Measurements from ENCODE around the gene COTL1. TPM values are rescaled to one million over a fixed set of nuclear protein-coding genes. Genes with fewer than 3 reads are reported as not detected.

COTL1 gene
- total RNA-seq, 1 experiment from 2014 or later, result 34.6 TPM

DNA sequence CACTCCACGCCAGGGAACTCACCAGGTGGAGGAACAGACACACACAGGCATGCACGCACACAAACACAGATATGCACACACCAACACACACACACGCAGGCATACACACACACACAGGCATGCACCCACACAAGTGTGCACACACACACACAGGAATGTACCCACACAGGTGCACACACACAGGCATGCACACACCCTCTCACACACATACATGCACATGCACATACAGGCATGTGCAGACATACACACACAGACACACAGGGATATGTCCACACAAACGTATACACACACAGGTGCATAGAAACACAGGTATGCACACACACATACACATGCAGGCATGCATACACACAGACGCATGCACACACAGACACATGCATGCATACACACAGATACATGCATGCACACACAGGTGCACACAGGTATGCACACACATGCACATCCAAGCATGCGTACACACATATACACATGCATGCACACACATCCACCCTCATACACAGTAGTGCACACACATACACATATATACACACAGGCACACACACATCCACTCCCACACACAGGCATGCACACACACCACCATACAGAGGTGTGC, 39.2 kb downstream of the COTL1 start:
- DNase-seq (ENCODE audit: extremely low read depth, low read depth), result no peak

DNA sequence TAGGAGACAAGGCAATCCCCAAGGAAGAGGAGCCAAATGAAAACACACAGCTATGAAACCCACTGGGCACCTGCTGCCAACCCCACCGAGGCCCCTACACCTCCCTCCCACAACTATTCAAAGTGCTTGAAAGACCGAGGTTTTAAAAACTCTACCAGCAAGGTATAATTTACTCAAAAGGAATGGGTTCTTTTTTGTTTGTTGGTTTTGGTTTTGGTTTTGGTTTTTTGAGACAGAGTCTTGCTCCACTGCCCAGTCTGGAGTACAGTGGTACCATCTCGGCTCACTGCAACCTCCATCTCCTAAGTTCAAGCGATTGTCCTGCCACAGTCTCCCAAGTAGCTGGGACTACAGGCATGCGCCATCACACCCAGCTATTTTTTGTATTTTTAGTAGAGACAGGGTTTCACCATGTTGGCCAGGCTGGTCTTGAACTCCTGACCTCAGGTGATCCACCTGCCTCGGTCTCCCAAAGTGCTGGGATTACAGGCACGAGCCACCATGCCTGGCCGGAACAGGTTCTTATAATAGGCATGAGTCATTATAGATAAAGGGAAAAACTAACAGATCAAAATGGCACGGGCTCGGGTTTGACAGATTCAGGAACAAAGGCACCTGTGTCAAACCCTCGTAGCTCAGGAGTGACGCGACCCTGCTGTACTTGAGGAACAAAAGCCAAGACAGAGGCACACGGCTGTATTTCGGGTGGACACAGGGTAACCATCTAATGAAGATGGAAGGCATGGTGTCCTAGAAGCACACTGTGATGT, 40.7 kb downstream of the COTL1 start:
- DNase-seq (ENCODE audit: extremely low read depth, low read depth), result no peak

DNA sequence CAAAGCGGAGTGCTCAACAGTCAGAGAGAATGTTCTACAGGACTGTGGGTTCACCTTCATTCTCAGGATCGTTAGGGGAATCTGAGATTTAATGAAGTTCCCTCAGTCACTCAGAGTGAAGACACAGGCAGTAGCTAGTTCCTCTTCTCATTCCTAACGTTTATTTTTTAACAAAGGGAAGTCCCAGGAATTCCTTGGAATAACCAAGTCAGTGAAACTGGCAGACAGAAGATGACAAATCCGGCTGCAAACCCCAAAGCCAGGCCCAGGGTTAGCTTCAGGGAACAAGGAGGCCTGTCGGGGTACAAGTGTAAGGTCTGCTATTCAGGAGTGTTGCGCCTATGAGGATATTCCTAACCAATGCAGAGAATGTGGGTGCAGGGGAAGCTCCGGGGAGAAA, 42.0 kb downstream of the COTL1 start:
- no peak for DNase-seq (ENCODE audit: extremely low read depth, low read depth)

DNA sequence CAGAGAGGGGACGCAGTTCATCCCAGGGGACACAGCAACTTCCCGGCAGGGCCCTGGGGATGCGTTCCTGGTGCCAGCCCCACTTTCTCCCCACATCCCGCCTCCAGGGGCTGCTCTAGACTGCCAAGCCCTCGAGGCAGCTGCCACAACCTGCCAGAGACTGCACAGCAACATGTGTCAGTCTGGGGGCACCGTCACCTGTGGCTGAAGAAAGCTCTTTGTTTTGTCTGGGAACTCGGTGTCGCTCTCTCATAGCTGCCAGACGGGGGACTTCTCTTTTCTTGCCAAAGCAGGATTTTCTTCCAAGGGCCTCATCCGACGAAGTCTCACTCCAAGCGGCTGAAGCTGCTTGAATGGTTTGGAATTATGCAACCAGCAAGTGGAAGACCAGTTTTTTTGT, 43.7 kb downstream of the COTL1 start:
- no peak for DNase-seq (ENCODE audit: extremely low read depth, low read depth)

DNA sequence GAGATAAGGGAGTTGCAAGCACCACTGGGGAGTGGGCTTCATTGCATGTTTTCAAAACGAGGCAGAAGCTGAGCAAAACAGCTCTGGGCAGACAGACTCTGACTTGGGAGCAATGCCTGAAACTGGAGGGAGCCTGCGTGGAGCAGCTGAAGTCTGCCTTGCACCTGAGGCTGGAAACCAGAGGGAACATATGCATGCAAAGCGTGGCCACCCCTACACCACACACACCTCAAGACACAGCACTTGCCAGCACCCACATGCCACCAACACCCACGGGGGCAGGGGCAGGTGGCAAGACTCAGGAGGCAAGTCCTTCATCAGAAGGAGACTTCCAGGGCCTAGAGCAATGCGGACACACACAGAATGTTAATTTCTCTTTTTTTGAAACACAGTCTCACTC, 45.8 kb downstream of the COTL1 start:
- DNase-seq (ENCODE audit: extremely low read depth, low read depth), result no peak

DNA sequence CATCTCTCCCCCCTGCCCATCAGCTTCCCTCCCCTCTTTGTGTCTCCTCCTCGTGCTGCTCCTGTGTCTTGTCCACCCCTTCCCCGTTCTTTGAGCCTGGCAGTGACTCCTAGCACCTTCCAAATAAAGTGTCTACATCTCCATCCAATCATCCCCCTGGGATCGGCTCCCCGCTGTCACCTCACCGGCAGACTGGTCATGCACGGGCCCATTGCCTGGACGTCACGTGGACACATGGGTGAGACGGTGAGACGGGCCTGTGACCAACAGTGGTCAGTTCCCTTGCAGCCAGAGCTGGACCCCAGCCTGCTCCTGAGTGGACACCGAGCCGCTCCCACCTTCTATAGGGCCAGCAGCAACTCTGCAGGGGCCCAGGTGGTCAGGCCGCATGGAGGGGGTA, 46.4 kb downstream of the COTL1 start:
- DNase-seq (ENCODE audit: extremely low read depth, low read depth), result no peak

DNA sequence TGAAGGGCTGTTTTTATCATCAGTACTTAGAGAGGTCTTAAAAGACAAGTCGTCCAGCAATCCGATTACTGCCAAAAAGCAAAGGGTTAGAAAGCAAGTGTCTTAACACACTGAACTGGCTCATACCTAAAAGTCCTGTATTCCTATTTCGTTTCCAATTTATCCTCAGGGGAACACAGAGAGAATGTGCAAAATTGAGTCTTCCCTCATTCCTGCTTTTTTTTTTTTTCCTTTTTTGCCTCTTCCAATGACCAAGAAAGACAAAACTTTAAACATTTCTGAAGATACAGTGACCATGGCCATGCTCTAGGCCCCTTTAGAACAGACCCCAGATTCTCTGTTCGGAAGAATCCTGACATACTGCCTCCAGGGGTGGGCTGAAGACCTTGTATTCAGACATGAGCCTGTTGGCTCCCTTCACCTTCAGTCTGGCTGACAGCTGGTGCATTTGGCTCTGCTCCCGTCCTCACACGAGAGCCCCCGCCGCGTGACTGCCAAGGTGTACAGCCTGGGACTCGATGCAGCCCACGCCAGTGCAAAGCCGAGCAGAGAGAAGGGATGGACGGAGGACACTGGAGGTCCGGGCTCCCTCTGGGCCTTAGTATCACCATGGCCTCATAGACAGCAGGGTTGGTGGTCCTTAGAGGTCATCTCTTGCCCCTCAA, 47.0 kb downstream of the COTL1 start:
- DNase-seq (ENCODE audit: extremely low read depth, low read depth), result no peak

DNA sequence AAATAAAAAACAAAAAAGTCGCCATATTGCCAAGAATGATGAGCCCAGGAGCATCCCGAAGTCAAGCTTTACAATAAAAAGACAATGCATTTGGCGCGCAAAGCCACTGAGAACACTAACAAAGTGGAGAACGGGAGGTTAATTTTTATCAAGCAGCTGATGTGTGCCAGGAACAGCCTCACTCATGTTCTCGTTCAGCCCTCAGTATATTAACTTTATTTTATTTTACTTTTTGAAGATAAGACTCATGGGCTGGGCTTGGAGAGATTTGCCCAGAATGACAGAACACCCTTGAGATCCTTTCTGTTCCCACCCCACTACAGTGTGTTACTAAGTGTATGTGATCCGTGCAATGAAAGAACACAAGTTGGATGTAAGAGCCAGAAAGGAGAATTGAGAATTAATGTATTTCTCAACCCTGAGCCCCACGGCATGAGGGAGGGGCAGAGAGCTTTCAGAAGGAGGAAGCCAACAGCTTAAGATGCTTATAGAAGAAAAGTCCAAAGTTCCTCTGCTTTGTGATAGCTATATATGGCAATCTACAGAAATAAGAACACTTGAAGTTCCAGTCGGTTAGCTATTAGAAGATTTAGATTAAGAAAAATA, 48.4 kb downstream of the COTL1 start:
- no peak for DNase-seq (ENCODE audit: extremely low read depth, low read depth)

DNA sequence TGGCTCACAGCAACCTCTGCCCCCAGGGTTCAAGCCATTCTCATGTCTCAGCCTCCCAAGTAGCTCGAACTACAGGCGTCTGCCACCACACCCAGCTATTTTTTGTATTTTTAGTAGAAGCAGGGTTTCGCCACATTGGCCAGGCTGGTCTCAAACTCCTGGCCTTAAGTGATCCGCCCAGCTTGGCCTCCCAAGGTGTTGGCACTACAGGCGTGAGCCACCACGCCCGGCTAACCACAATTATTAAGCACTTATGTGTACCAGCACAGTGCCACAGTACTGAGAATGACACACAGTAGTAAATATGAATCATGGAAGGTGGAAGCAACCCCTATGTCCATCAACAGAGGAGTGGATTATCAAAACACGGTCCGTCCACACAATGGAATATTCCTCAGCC, 49.8 kb downstream of the COTL1 start:
- DNase-seq (ENCODE audit: extremely low read depth, low read depth), result no peak

DNA sequence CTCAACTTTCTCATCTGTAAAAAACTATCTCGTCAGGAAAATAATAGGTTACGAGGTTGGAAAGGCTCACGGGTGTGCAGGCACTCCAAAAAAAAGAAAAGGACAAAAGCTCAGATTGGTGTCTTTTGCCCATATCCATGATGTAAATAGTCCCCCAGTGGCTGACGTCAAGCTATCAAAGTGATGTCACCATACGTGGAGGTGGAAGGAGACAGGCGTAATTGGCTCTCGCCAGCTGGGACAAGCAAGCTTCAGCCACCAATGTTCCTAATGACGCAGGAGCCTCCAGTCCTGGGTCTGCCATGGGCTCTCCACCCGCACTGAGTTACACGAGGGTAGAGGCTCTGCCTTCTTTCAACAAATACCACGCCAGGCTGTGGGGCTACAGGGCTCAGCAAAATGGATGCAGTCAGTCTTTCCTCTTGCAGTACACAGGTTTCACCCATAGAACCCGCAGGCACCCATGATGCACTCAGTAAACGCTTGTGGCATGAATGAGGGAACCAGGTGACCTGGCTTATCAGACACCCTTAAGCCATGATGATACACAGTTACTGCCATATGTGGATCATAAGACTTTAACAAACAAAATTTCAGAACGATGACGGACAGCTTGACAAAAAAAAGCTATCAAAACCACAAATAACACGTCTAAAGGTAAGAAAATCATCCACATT, 50.5 kb downstream of the COTL1 start:
- DNase-seq (ENCODE audit: extremely low read depth, low read depth), result no peak

DNA sequence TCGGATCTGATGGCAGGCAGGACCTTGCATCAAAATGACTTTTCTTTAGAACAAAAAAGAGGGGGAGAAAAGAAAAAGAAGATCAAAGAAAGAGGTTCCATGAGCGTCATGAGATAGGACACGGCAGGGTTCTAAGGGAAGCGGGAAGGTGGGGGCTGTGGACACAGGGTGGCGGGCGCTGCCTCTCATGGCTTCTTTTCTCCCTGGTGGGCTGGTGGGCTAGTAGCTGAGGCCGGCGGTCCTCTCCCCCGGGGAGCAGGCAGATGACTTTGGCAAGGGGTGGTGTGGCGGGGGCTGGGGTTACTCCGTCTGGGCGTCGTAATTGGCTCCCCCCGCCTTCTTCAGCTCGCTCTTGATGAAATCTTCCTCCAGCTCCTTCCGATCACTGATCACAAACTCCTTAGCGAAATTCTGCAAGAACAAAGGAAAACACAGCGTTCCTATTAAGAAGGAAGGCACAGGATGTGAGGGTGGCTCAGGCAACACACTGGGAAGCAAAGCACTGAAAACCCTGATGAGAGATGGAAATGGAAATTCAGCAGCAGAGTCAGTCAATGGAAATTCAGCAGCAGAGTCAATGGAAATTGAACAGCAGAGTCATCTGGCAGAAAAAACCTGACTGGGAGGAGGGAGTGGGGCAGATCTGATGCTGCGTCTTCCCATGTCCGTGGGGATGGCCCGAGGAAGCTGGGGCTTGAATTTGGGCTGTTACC, 51.2 kb downstream of the COTL1 start:
- no peak for DNase-seq (ENCODE audit: extremely low read depth, low read depth)

DNA sequence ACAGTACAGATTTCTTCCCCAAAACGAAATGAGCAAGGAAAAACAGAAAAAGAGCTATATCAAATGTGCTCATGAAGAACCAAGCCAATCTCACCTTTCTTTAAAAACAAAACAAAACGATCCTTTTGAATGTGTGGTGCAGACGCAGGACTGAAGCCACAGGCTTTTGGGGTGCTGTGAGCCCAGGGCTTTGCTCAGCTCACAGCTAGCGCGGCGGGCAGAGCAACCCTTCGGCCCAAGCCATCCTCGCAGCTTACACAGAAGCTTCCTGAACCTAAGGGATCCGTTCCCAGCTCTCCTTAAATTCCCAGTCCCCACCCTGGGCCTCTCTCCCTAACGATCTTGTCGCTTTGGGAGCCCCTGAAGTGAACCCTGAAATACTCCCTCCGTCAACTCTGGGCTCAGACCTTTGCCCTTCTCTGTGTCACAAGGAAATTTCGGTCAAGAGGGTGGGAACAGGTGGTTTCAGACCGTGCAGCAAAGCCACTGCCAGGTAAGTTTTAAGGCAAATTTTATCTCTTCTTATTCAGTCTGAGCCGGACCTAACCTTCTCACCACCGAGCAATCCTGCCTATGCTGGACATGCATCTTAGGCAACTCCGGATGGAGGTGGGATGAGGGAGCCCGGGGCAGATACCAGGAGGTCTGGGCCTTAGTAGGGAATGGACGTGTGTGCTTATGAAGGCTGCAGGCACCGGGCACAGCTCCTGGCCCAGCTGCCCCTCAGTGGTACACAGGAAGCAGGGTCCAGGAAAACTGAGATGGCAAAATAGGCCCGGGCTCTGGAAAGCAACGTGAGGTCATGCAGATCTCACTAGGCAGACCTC, 52.0 kb downstream of the COTL1 start:
- no peak for DNase-seq (ENCODE audit: extremely low read depth, low read depth)

DNA sequence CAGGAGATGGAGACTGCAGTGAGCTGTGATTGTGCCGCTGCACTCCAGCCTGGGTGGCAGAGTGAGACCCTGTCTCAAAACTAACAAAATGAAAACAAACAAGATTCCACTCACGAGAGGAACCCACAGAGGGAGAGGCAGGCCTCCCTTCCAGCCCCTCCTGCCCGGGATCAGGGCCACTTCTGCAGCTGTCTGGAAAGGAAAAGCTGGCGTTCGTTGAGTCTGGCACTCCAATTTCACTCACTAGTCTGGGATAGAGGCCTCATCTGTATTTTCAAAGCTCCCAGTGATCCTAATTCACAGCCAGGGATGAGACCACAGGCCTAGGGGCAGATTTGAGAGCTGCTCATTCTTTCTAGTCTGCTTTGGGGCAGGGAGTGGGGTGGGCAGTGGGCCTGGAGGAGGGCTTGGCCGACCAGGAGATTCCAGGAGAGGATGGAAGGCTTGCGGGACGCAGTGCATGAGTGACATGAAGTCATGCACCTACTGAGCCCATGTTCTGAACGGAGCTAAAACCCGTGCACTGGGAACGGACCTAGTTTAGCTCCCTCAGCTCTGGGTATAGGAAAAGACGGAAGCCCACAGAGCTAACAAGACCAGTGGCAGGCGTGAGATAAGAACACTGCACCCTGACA, 54.0 kb downstream of the COTL1 start:
- DNase-seq (ENCODE audit: extremely low read depth, low read depth), result no peak

DNA sequence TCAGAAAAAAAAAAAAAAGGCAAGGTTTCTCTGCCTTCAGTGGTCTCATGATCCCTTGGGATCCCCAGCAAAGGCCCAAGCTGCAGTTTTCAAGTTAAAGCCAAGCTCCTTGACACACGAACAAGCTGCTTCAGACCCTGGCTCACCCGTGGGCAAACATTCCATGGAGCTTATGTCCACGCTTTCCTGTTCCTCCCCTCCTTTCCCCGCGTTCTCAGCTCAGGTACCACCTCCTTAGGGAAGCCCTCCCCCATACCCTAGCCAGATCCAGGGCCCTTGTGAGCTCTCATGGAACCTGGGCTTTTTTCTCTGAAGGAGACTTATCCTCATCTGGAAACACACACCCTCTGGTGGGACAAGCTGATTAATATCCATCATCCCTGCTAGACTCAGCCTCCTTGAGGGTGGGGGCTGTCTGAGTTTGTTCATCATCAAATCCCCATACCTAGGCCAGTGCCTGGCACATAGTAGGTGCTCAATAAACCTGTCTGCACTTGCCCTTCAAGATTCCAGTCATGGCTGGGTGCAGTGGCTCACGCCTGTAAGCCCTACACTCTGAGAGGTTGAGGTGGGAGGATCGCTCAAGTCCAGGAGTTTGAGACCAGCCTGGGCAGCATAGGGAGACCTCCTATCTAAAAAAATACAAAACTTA, 54.7 kb downstream of the COTL1 start:
- no peak for DNase-seq (ENCODE audit: extremely low read depth, low read depth)

DNA sequence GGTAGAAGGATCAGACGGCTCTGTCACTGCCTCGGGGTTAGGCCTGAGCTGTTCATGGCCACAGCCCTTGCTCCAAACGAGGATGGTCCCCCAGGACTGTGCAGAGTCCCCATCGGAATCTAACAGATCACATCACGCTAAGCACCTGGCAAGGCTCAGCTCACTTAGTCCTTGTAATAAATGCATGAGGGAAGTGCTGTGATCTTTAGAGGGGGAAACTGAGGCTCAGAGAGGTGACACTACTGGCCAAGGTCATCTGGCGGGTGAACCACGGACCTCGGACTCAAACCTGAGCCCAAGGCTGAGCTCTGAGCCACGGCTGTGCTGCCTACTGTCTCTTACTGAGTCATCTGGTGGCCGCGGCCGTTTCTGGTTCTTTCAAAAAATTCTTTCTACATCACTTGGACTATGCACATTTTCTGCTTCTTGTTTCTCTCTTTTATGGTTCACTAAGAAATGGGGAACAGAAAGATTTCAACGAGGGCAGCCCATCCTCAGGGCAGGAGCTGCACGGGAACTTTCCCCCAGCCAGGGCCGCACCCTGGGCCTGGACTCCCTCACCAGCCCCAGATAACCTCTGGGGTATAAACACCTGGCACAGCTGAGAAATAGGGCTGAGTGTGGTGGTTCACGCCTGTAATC, 55.6 kb downstream of the COTL1 start:
- DNase-seq (ENCODE audit: extremely low read depth, low read depth), result no peak

DNA sequence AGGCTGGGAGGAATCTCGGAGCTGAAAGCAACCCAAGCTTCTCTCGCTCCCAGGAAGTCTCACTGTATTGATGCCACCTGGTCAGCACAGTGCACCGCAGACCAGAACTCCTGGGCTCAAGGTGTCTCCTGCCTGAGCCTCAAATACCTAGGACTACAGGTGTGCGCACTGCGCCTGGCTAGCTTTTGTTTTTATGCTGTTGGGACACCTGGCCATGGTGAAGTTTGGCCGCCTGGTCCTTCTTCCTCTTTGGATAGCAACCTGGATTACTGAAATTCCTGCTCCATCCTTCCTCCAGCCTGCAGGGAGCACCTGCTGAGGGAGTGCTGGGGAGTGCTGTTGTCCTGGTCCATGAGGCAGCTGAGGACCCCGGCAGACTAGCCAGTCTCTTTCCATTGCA, 56.6 kb downstream of the COTL1 start:
- DNase-seq (ENCODE audit: extremely low read depth, low read depth), result no peak

DNA sequence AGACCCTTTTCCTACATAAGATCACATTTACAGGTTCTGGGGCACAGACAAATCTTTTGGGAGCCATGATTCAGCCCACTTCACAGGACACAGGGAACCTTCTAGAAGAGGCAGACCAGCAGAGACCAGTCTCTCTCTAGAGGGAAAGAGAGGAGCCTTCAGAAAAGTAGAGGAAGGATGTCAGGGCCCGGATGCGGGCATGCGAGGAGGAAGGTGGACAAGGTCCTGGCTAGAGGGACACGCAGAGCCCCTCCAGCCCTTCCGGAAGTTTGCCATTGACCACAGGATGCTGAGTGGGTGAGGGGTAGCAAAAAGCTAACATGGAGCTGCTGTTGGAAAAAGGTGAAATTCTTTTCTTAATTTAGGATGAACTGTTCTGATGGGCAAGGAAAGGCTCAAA, 57.6 kb downstream of the COTL1 start:
- DNase-seq (ENCODE audit: extremely low read depth, low read depth), result no peak

DNA sequence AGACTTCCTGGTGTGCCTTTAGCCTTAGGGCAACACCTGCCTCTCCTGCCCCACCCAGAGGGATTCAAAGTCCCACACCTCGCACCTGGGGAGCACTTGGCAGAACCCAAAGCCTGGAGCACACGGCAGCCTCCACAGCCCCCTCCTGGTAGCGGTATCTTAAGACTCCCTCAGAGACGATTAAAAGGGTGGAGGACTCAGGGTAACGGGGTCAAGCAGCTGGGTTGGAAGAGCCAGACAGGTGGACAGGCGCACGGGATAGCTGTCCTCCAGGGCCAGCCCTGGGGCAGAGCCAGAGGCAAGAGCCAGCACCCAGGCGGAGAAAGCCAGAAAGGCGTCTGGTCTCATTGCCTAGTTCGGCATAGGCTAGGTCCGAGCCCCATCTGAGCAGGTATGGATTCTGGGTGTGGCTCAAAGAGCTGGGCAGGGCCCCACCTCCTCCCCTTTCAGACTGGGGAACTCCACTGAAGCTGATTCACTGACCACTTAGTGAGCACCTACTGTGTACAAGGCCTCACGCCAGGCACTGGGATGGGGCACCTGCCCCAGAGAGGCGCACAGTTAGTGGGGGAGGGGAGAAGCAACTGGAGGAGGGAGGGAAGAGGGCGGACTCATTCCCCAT, 58.5 kb downstream of the COTL1 start:
- DNase-seq (ENCODE audit: extremely low read depth, low read depth), result no peak
